Measurements from ENCODE around the gene PDS5B. TPM values are rescaled to one million over a fixed set of nuclear protein-coding genes. Genes with fewer than 3 reads are reported as not detected.

PDS5B gene
- total RNA-seq, 2 donors from 2014 or later = 19.2 to 20.8 TPM

DNA sequence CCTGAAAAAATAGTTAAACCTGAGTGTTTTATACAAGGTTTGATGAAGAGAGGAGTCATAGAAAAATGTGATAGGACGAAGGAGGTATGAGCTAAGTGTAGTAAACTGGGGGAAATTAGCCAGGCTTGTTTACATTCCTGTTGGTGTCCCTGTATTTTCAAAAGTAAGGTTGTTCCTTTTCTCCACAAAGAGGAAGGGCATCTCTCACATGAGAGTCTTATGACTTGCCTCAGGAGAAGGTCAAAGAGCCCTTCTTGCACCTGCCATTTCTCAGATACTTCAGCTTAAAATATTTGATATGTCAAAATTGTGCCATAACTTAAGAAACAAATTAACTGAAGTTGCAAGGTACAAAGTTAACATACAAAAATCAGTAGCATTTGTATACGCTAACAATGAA is 44.0 kb upstream of the PDS5B start:
- ATAC-seq (no peak), DNase-seq (no peak)
- Histone ChIP-seq H3K4me3 (no peak overlapping the region), H3K4me1 (peaks cover 3% of the 10 kb centered on the region), H3K9me3 (no peaks in the 10 kb centered on the region), H3K27ac (no peak overlapping the region), H3K36me3 (replicated peaks in 1 of 2; ENCODE audit: insufficient read depth in 1 of 2, low read depth in 2 of 2) (no peaks in the 10 kb centered on the region), H3K27me3 (no peaks in the 10 kb centered on the region)
- TF ChIP-seq POLR2A (IDR thresholded peaks at IDR 0.05) = no peak
- TF ChIP-seq, protein P1, sequence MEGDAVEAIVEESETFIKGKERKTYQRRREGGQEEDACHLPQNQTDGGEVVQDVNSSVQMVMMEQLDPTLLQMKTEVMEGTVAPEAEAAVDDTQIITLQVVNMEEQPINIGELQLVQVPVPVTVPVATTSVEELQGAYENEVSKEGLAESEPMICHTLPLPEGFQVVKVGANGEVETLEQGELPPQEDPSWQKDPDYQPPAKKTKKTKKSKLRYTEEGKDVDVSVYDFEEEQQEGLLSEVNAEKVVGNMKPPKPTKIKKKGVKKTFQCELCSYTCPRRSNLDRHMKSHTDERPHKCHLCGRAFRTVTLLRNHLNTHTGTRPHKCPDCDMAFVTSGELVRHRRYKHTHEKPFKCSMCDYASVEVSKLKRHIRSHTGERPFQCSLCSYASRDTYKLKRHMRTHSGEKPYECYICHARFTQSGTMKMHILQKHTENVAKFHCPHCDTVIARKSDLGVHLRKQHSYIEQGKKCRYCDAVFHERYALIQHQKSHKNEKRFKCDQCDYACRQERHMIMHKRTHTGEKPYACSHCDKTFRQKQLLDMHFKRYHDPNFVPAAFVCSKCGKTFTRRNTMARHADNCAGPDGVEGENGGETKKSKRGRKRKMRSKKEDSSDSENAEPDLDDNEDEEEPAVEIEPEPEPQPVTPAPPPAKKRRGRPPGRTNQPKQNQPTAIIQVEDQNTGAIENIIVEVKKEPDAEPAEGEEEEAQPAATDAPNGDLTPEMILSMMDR (IDR thresholded peaks at IDR 0.05) = no peak
- intact Hi-C loops (cut with DNase I) = no loop called here
- 66 to 71% methylated on average over 2 of the region's 2 CpGs for WGBS, 2 donors

DNA sequence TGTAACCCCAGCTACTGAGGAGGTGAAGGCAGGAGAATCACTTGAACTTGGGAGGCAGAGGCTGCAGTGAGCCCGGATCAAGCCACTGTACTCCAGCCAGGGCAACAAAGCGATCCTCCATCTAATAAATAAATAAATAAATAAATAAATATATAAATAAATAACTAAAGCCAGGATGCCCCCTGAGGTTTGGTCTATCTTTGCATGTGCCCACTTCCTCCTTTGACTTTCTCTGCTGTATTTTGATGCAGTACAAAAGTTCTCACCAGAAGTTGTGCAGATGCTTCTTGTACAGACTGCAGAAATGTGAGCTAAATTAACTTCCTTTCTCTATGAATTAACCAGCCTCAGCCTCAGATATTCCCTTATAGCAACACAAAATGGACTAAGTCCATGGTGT is 41.2 kb upstream of the PDS5B start:
- WGBS, 2 donors = 83 to 94% methylated on average over 2 of the region's 2 CpGs
- no peaks in the 10 kb centered on the region for H3K4me1 ChIP-seq
- no peaks in the 10 kb centered on the region for H3K27me3 ChIP-seq
- intact Hi-C loops (cut with DNase I) = no loop called here
- no peak for TF ChIP-seq POLR2A (IDR thresholded peaks at IDR 0.05)
- TF ChIP-seq, protein P1 (IDR thresholded peaks at IDR 0.05) = no peak
- H3K4me3 ChIP-seq = no peak overlapping the region
- ATAC-seq = no peak
- H3K36me3 ChIP-seq (replicated peaks in 1 of 2; ENCODE audit: insufficient read depth in 1 of 2, low read depth in 2 of 2) = no peaks in the 10 kb centered on the region
- DNase-seq = no peak
- no peak overlapping the region for H3K27ac ChIP-seq
- no peaks in the 10 kb centered on the region for H3K9me3 ChIP-seq

DNA sequence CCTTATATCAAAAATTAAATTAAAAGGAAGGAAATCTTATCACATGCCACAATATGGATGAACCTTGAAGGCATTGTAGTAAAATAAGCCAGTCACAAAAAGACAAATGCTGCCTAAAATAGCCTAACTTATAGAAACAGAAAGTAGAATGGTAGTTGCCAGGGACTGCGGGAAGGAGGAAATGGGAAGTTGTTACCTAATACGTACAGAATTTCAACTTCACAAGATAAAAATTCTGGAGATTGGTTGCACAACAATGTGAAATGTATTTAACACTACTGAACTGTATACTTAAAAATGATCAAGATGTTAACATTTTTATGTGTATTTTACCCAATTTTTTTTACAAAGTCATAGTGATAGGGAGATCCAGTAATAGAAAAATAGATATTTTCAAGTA is 37.4 kb upstream of the PDS5B start:
- Histone ChIP-seq H3K4me1 (no peaks in the 10 kb centered on the region), H3K27ac (no peak overlapping the region)
- intact Hi-C loops (cut with DNase I) = no loop called here

DNA sequence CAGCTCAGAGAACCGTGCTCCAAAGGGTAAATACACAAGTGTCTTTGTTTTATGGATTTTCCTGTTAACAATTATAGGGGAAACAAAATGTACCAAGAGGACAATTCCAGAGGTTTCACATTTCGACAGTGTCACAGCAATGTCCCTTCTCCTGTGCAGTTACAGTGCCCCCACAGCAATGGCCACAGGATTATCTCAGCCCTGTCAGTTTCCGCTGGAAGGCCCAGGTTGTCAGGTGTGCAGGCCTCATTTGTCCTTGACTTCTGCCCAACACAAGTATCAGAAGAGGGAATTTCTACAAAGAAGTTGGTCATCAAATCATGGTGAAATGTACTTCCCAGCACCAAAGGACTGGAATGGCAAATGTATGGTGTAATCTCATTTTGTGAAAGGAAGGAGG is 36.5 kb upstream of the PDS5B start:
- intact Hi-C loops (cut with DNase I) = no loop called here
- TF ChIP-seq, protein P1 (IDR thresholded peaks at IDR 0.05) = no peak
- TF ChIP-seq POLR2A (IDR thresholded peaks at IDR 0.05) = no peak
- WGBS, 2 donors = 52 to 64% methylated on average over 3 of the region's 3 CpGs
- ATAC-seq (no peak), DNase-seq (no peak)
- no peaks in the 10 kb centered on the region for H3K36me3 ChIP-seq (replicated peaks in 1 of 2; ENCODE audit: insufficient read depth in 1 of 2, low read depth in 2 of 2)
- H3K27me3 ChIP-seq = no peaks in the 10 kb centered on the region
- no peak overlapping the region for H3K27ac ChIP-seq
- no peaks in the 10 kb centered on the region for H3K9me3 ChIP-seq
- H3K4me1 ChIP-seq = no peaks in the 10 kb centered on the region
- H3K4me3 ChIP-seq = no peak overlapping the region

More for the DNA sequence above, 37.4 kb upstream of the PDS5B start:
- ATAC-seq (no peak), DNase-seq (no peak)
- Histone ChIP-seq H3K36me3 (replicated peaks in 1 of 2; ENCODE audit: insufficient read depth in 1 of 2, low read depth in 2 of 2) (no peaks in the 10 kb centered on the region), H3K4me3 (no peak overlapping the region), H3K9me3 (no peaks in the 10 kb centered on the region), H3K27me3 (no peaks in the 10 kb centered on the region)
- WGBS, 2 donors = 55 to 75% methylated on average over 2 of the region's 2 CpGs
- no peak for TF ChIP-seq POLR2A (IDR thresholded peaks at IDR 0.05)
- TF ChIP-seq, protein P1 (IDR thresholded peaks at IDR 0.05) = no peak

DNA sequence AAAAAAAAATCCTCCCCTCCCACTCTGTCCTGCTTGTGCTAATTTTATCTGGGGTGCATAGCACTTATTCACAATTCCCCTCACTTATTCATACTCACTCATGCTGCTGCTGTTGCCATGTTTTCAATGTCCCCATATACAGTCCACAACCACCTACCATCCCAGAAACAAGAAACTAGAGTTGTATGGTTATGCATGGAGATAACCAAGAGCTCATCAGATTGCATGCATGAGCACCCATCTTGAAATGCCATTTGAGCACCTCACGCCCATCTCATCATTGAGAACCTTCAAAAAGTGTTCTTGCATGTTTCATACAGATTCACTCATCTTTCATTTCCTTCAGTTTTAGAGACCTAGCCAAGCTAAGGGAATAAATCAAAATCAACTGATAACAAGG is 32.5 kb upstream of the PDS5B start:
- ATAC-seq = no peak
- Histone ChIP-seq H3K9me3 (no peaks in the 10 kb centered on the region), H3K4me3 (no peak overlapping the region), H3K4me1 (no peaks in the 10 kb centered on the region), H3K27me3 (no peaks in the 10 kb centered on the region), H3K27ac (no peak overlapping the region), H3K36me3 (replicated peaks in 1 of 2; ENCODE audit: insufficient read depth in 1 of 2, low read depth in 2 of 2) (no peaks in the 10 kb centered on the region)
- DNase-seq = no peak
- intact Hi-C loops (cut with DNase I) = no loop called here
- WGBS, 2 donors = 75 to 79% methylated on average over 1 of the region's 1 CpG
- TF ChIP-seq POLR2A (IDR thresholded peaks at IDR 0.05) = no peak
- TF ChIP-seq, protein P1 (IDR thresholded peaks at IDR 0.05) = no peak
